Measurements from ENCODE around the gene RAB1A. TPM values are rescaled to one million over a fixed set of nuclear protein-coding genes. Genes with fewer than 3 reads are reported as not detected.

RAB1A gene
- polyA plus RNA-seq, 1 donor (not counting 4 experiments of a cell fraction or from before 2014, with no cell fraction given), result 274 TPM

DNA sequence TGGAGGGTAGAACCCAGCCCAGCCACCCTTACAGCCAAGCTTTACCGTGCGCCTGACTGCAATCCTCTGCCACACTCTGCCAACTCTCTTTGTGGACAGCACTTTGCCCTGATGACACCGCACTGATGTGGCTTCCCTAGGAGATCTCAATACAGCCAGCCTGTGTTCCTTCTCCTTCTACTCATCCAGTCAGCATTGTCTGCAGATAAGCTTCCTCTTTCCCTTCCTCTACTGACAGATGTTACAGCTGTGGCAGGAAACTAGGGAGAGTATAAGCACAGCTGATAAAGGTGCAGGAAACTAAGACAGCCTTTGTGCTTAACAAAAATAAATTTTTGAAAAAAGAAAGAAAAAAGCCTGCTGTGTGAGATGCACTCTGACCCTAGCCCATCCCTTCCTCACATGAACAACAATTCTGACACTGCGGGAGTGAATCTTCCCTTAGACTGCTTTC lies 48.6 kb downstream of the RAB1A start:
- H3K79me2 ChIP-seq (ENCODE audit: control insufficient read depth, insufficient read depth, low read length), result peaks cover 5% of the 10 kb centered on the region
- H3K27me3 ChIP-seq (ENCODE audit: control insufficient read depth, extremely low read depth, insufficient read depth, low read length), result no peaks in the 10 kb centered on the region
- dilution Hi-C loops (cut with MboI; ENCODE audit: extremely low pct_ligation_motif_present, low sequenced_read_pairs), result no loop called here
- H3K36me3 ChIP-seq (ENCODE audit: control insufficient read depth in 2 of 2, extremely low read depth in 1 of 2, insufficient read depth in 2 of 2, low read length in 2 of 2), result peaks cover 39 to 45% of the 10 kb centered on the region in 2 experiments
- H3K9me1 ChIP-seq (ENCODE audit: control insufficient read depth, extremely low read depth, insufficient read depth, low read length), result no peaks in the 10 kb centered on the region
- DNase-seq (ENCODE audit: low read depth, low spot score) (no peak), FAIRE-seq (no peak)
- H3K4me3 ChIP-seq (ENCODE audit: control insufficient read depth in 2 of 3, extremely low read depth in 1 of 3, insufficient read depth in 2 of 3, low read depth in 1 of 3, low read length in 3 of 3), result no peak overlapping the region
- H3K9ac ChIP-seq (ENCODE audit: control insufficient read depth, extremely low read depth, insufficient read depth, low read length), result no peak overlapping the region
- H2AFZ ChIP-seq (ENCODE audit: control insufficient read depth, low read length), result no peak overlapping the region
- H4K20me1 ChIP-seq (ENCODE audit: control insufficient read depth, extremely low read depth, insufficient read depth, low read length), result peaks cover 5% of the 10 kb centered on the region
- no peaks in the 10 kb centered on the region for H3K9me3 ChIP-seq (ENCODE audit: control insufficient read depth, low read depth, low read length)
- no peak overlapping the region for H3K4me2 ChIP-seq (ENCODE audit: control insufficient read depth, extremely low read depth, insufficient read depth, low read depth, low read length)
- TF ChIP-seq EZH2 (IDR thresholded peaks at IDR 0.05; ENCODE audit: low read length), result no peak
- TF ChIP-seq, protein P1, sequence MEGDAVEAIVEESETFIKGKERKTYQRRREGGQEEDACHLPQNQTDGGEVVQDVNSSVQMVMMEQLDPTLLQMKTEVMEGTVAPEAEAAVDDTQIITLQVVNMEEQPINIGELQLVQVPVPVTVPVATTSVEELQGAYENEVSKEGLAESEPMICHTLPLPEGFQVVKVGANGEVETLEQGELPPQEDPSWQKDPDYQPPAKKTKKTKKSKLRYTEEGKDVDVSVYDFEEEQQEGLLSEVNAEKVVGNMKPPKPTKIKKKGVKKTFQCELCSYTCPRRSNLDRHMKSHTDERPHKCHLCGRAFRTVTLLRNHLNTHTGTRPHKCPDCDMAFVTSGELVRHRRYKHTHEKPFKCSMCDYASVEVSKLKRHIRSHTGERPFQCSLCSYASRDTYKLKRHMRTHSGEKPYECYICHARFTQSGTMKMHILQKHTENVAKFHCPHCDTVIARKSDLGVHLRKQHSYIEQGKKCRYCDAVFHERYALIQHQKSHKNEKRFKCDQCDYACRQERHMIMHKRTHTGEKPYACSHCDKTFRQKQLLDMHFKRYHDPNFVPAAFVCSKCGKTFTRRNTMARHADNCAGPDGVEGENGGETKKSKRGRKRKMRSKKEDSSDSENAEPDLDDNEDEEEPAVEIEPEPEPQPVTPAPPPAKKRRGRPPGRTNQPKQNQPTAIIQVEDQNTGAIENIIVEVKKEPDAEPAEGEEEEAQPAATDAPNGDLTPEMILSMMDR (optimal IDR thresholded peaks at IDR 0.05 in 1 of 3, IDR thresholded peaks at IDR 0.05 in 1 of 3, conservative IDR thresholded peaks at IDR 0.05 in 1 of 3; ENCODE audit: extremely low read depth in 1 of 3, insufficient read depth in 2 of 3, low read length in 3 of 3), result no peak
- no peak overlapping the region for H3K27ac ChIP-seq (ENCODE audit: control insufficient read depth, insufficient read depth, low read length)
- H3K4me1 ChIP-seq (ENCODE audit: control insufficient read depth, extremely low read depth, insufficient read depth, low read length), result peaks cover 5% of the 10 kb centered on the region

DNA sequence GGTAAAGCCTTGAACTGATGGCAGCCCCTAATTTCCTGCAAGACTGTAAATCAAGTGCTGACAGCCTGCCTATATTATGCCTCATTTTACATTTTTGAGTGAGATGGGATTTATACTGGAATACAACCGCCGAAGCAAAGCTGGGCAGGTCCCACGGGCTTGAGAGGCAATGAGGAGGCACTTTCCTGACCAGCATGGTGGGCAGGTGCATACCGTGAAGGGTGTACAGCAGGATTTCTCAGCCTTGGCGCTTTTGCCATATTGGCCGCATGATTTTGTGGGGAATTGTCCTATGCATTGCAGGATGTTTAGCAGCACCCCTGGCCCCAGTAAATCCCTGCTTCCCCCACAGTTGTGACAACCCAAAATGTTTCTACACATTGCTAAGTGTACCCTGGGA lies 50.9 kb downstream of the RAB1A start:
- Histone ChIP-seq H3K4me2 (ENCODE audit: control insufficient read depth, extremely low read depth, insufficient read depth, low read depth, low read length) (no peak overlapping the region), H3K36me3 (ENCODE audit: control insufficient read depth in 2 of 2, extremely low read depth in 1 of 2, insufficient read depth in 2 of 2, low read length in 2 of 2) (peaks cover 31 to 38% of the 10 kb centered on the region in 2 experiments)

More for the DNA sequence above, 50.9 kb downstream of the RAB1A start:
- no peak overlapping the region for H3K4me3 ChIP-seq (ENCODE audit: control insufficient read depth in 2 of 3, extremely low read depth in 1 of 3, insufficient read depth in 2 of 3, low read depth in 1 of 3, low read length in 3 of 3)
- no peaks in the 10 kb centered on the region for H3K9me3 ChIP-seq (ENCODE audit: control insufficient read depth, low read depth, low read length)
- peaks cover 8% of the 10 kb centered on the region for H4K20me1 ChIP-seq (ENCODE audit: control insufficient read depth, extremely low read depth, insufficient read depth, low read length)
- no peak overlapping the region for H2AFZ ChIP-seq (ENCODE audit: control insufficient read depth, low read length)
- no peak overlapping the region for H3K9ac ChIP-seq (ENCODE audit: control insufficient read depth, extremely low read depth, insufficient read depth, low read length)
- H3K27ac ChIP-seq (ENCODE audit: control insufficient read depth, insufficient read depth, low read length), result no peak overlapping the region
- no peak for FAIRE-seq
- H3K9me1 ChIP-seq (ENCODE audit: control insufficient read depth, extremely low read depth, insufficient read depth, low read length), result peaks cover 4% of the 10 kb centered on the region
- TF ChIP-seq, protein P1 (optimal IDR thresholded peaks at IDR 0.05 in 1 of 3, IDR thresholded peaks at IDR 0.05 in 1 of 3, conservative IDR thresholded peaks at IDR 0.05 in 1 of 3; ENCODE audit: extremely low read depth in 1 of 3, insufficient read depth in 2 of 3, low read length in 3 of 3), result no peak
- no peak for TF ChIP-seq EZH2 (IDR thresholded peaks at IDR 0.05; ENCODE audit: low read length)
- no peak for DNase-seq (ENCODE audit: low read depth, low spot score)
- no peaks in the 10 kb centered on the region for H3K79me2 ChIP-seq (ENCODE audit: control insufficient read depth, insufficient read depth, low read length)
- dilution Hi-C loops (cut with MboI; ENCODE audit: extremely low pct_ligation_motif_present, low sequenced_read_pairs), result no loop called here
- H3K4me1 ChIP-seq (ENCODE audit: control insufficient read depth, extremely low read depth, insufficient read depth, low read length), result peaks cover 12% of the 10 kb centered on the region
- H3K27me3 ChIP-seq (ENCODE audit: control insufficient read depth, extremely low read depth, insufficient read depth, low read length), result no peaks in the 10 kb centered on the region
